ENCODE data around the gene KIAA1217.
"Not testable (repeated sequence)": the region's sequence is repeated elsewhere in the genome, so short reads cannot be mapped to it uniquely, and the experiment has no call there.

KIAA1217 gene

GRCh38 chr10:24343686-24344085 is 134.7 kb downstream of the KIAA1217 start:
- DNase-seq, result no peak

DNA sequence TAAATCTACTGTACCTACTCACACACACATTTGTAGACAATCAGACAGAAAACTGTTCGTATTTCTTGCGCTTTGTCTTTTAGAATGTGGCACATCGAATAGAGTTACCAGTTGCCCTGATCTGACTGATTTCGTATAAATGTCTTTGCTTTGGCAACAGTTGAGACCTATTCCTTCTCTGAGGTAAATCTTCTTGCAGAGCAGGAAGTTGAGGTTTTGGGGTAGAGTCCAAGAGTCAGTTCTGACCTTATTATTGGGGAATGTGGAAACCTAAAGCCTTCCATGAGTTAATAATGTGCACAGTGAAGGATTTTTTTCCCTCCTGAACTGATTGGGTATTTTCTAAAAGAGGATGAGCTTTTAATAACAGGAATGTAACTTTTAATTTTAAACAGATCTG is 135.3 kb downstream of the KIAA1217 start:
- no peak for DNase-seq

DNA sequence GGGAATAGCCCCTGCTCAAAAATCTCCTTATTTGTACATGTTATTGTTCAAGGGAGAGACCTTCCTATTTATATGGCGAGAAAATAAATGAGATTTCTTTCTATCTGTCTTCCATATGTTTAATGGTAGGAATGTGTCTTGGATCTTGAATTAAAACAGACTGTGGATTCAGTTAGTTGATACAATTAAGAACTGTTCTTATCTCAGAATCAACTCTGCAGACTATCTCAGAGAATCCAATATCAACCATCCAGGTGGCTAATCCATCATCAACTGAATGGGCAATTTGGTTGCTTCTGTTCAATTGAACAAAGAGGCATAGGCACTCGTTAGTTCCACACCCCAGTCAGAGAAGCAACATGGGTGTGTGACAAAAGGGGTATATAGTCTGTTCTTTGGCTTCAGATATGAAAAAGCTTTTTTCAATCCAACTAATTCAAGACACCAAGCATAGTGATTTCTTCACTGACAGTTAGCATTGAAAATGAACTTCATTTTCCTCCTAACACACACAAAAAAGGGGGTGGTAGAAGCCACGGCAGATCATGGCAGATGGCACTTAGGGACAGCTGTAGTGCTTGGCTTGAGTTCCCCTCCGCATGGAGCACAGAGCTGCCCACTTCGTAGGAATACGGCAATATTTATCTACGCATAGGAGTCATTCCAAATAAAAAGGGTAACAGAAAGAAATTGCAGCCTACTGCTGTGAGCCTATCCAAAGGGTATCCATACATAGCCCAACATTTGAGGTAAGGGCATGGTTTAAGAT is 135.9 kb downstream of the KIAA1217 start:
- DNase-seq, result no peak

DNA sequence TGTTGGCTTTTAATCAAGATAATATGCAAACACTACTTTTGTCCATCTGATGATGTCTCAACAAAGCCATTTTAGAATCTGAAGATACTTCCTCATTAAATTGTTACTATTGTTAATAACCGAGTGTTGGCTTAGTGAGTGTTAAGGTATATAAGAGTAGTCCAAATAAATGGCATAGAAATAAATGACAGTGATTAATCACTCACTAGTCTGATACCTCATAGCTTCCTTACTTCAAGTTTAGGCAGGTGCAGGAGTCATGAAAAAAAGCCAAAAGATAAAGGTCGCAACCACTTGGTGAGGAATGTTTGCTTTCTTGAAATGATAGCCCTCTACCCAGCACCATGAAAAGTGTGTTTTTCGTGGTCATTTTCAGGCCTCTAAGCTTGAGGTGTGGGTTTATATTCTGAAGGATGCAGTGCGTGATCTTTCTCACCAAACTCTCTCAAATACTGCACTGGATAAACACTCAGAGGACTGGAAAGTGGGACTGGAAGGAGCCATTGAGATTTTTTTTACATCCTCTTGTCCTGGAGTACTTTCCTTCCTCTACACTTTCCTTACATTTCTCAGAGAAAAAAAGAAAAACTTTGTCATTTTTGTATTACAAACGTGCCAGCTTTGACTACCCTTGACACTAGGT is 138.1 kb downstream of the KIAA1217 start:
- DNase-seq, result no peak

DNA sequence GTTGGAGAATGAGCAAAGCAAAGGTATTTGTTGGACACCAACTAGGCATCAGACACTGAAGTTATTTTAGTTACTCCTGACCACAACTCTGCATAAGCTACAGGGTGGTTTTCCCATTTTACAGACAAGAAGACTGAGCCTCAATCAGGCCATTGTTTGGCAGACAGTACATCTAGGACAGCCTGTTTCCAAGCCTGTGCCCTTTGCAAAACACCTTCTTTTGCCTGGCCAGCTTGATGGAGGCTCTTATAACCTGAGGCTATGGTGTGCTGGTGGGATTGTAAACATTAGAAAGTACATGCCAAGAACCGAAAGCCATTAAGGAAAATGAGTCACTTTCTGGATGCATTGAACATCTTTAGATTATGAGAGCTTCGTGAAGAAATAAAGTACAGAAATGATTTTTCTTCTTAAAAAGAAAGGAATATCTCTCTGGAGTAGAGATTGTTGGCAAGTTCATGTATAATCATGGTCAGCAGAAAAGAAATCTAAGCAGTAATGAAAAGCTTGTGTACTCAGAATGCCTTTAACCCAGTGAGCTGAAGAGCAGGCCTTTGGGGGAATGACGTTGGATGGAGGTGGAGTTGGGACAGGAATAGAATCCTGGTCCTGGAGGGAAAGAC is 140.6 kb downstream of the KIAA1217 start:
- DNase-seq, result no peak

- no peak for DNase-seq
Observed at GRCh38 chr10:24350070-24350921, 141.4 kb downstream of the KIAA1217 start.

DNA sequence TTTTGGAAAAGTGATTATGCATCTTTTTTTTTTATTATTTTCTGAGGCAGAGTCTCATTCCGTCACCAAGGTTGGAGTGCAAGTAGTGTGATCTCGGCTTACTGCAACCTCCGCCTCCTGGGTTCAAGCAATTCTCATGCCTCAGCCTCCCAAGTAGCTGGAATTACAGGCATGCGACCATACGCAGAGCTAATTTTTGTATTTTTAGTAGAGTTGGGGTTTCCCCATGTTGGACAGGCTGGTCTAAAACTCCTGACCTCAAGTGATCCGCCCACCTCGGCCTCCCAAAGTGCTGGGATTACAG is 141.9 kb downstream of the KIAA1217 start:
- DNase-seq, result not testable (repeated sequence)

DNA sequence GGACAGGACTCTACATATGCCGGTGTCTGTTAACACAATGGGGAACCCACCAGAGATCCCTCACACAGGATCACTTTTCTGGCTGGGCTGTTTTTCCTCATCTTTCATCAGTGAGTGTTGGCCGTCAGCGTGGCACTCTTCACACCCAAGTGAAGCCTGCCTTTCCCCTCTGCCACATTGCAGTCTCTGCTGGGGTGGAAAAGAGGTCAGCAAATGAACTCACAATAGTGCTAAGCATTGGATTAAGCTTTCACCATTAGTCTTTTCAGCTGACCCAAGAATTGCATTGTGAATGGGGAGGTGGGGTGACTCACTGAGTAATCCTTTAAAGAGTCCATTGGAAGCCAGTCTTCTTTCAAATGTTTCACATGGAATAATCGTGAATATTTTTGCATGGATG is 143.0 kb downstream of the KIAA1217 start:
- DNase-seq, result no peak

DNA sequence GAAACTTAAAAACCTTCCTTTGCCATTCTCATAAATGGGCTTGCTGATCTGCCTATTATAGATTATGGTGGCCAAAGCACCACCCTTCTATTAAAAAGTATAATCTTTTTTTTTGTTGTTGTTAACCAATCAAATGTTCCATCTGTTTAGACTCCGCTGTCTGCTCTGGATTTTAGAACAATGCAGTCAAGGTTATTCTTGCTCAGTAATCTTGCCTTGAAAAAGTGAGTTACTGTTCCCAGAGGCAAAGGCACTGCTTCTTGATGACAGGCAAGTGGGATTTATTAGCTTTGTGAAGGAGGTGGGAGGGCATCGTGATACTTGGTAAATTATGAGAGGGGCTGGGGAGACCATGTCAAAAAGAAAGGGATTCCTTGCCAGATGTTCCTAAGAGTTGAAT is 143.5 kb downstream of the KIAA1217 start:
- DNase-seq, result no peak

DNA sequence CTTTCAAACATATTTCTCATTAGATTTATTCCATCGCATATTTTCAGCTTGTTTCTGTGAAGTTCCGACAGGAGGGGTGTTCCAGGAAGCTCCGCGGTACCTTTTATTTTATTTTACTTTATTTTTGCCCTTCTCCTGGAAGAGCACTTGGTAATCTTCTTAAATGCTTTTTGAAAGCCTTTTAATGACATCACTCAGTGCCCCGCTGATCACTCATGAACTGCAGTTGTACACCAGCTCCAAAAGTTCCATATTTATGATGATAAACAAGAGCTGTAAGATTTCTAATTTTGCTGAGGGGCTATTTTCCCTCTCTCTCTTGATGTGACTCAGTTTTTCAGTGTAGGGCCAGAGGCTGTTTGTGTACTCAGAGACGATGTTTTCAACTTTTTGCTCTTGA is 144.4 kb downstream of the KIAA1217 start:
- DNase-seq, result no peak

DNA sequence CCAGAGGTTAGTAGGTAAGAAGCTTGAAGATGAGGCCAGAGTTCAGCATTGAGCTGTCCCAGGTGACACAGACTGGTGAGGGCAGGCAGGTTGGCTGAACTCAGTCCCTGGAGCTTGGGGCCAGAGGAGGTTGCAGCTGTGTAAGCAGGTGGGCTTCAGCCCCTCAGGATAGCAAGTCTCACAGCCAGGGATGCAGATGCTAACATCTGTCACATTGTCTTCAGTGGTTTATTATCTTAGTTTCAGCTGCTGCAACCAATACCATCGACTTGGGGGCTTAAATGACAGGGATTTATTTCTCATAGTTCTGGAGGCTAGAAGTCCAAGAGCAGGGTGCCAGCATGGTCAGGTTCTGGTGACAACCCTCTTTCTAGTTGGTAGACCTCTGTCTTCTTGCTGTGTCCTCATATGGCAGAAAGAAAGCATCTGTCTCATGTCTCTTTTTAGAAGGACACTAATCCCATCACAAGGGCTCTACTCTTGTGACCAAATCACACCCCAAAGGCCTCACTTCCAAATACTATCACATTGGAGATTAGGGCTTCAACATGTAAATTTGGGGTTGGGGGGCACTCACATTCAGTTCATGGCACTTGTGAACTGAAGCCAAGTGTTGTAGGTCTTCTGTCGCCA is 146.2 kb downstream of the KIAA1217 start:
- no peak for DNase-seq

- no peak for DNase-seq
Observed at GRCh38 chr10:24357344-24358004, 148.5 kb downstream of the KIAA1217 start.

- DNase-seq, result no peak
Observed at GRCh38 chr10:24358022-24358421, 149.1 kb downstream of the KIAA1217 start.

- DNase-seq, result no peak
Observed at GRCh38 chr10:24360282-24361127, 151.6 kb downstream of the KIAA1217 start.

GRCh38 chr10:24363070-24363469 is 154.1 kb downstream of the KIAA1217 start:
- DNase-seq, result no peak

- DNase-seq, result no peak
Observed at GRCh38 chr10:24367688-24368087, 158.8 kb downstream of the KIAA1217 start.

- DNase-seq, result no peak
Observed at GRCh38 chr10:24370877-24371276, 161.9 kb downstream of the KIAA1217 start.

- no peak for DNase-seq
Observed at GRCh38 chr10:24371396-24371795, 162.5 kb downstream of the KIAA1217 start.

DNA sequence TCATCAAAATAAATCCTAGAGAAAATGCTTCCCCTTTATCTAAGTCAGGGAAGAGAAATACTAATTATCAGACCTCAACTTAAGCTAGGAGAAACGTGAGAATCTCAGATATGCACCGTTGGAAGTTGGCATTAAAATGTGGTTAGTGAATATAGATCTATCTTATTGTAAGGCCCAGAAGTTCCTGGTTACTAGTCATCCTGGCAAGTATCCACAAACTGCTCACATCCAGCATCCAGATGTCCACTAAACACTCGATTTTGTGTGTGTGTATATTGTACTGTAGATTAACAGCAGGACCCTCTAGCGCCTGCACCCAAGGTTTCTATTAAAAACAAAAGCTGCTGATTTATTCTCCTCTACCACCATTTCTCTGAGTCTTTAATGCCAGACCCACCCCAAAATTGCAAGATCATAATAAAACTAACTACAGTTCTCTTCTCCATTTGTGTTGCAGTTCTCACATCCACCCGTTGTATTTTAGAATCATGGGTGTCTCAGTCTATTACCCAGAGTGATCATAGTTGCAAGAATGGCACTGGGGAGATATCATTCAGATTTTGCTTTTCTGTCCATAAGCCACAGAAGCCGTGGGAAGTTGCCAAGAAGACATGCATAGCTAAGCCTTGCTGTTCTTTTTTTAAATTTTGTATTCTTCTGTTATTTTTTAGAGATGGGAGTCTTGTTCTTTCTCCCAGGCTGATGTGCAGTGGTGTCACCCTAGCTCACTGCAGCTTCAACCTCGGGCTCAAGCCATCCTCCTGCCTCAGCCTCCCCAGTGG is 165.4 kb downstream of the KIAA1217 start:
- no peak for DNase-seq

DNA sequence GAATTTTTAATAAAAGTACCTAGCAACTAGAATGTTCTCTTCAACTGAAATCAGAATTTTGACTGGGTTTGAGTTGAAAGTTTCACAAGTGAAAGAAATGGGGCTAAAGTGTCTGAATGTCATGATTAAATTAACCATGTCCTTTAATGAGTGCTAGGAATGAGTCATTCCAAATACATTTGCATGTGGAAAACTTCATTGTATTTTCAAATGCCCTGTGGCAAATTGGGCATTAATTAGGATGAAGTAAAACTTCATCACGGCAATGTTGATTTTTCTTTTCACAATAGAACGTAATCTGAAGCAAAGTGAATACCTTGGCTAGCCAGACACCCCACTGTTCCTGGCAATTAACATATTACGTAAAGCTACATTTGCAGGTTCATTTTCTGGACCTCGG is 166.6 kb downstream of the KIAA1217 start:
- DNase-seq, result no peak

DNA sequence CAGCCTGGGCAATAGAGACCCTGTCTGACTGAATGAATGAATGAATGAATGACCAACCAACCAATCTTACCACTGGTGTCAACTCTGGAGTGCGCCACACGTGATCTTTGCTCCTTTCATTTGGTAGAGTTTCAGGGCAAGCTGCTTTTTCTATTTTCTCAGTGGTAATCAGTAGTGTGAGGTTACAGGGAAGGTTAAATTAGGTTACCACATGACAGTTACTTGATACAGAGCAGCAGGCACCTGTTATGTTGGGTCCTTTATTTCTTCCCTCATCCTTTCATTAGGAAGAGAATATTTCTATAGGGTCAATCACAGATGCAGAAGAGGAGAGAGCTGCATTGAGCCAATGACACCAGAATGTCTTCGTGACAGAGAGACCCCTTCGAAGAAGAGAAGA is 167.8 kb downstream of the KIAA1217 start:
- no peak for DNase-seq
